ENCODE data around the gene PC. TPM values are rescaled to one million over a fixed set of nuclear protein-coding genes. Genes with fewer than 3 reads are reported as not detected.

The PC gene
- total and polyA plus RNA-seq, 2 donors (not counting 3 experiments of a cell fraction or from before 2014, with no cell fraction given): 5.5 to 17.5 TPM

- CTCF ChIA-PET: no interaction called here
- Histone ChIP-seq H3K4me3 (replicated peaks in 1 of 3; ENCODE audit: insufficient read depth in 1 of 3, low read depth in 1 of 3, low read length in 3 of 3) (no peak overlapping the region), H3K36me3 (ENCODE audit: control insufficient read depth in 2 of 2, extremely low read depth in 1 of 2, insufficient read depth in 2 of 2, low read length in 2 of 2) (peaks cover 0 to 1% of the 10 kb centered on the region in 2 experiments), H3K79me2 (ENCODE audit: control insufficient read depth, insufficient read depth, low read length) (no peaks in the 10 kb centered on the region), H3K27me3 (ENCODE audit: control insufficient read depth in 2 of 2, insufficient read depth in 2 of 2, low read length in 2 of 2) (no peaks in the 10 kb centered on the region), H4K20me1 (replicated peaks; ENCODE audit: control insufficient read depth, extremely low read depth, insufficient read depth, low read length) (no peaks in the 10 kb centered on the region), H2AFZ (ENCODE audit: low read depth, low read length) (no peak overlapping the region), H3K4me2 (ENCODE audit: insufficient read depth, low read length) (no peak overlapping the region), H3K4me1 (ENCODE audit: control insufficient read depth, extremely low read depth, insufficient read depth, low read length) (no peaks in the 10 kb centered on the region), H3K27ac (ENCODE audit: insufficient read depth, low read depth, low read length) (no peak overlapping the region), H3K9ac (replicated peaks; ENCODE audit: extremely low read depth, insufficient read depth, low read length) (no peak overlapping the region), H3K9me3 (replicated peaks; ENCODE audit: control insufficient read depth, insufficient read depth, low read length) (no peaks in the 10 kb centered on the region), H3K9me1 (replicated peaks; ENCODE audit: control insufficient read depth, extremely low read depth, insufficient read depth, low read length) (no peaks in the 10 kb centered on the region)
- BruUV-seq (replicated peaks): no TSS peak
- POLR2A ChIA-PET: no interaction called here
- FAIRE-seq: no peak
- intact Hi-C loops (cut with micrococcal nuclease) (no loop called here), dilution Hi-C loops (cut with MboI; ENCODE audit: extremely low pct_ligation_motif_present, low sequenced_read_pairs) (no loop called here)
- DNase-seq (ENCODE audit: low read depth, low spot score): no peak
- TF ChIP-seq CTCF (IDR thresholded peaks at IDR 0.05; ENCODE audit: extremely low read depth in 1 of 2, insufficient read depth in 1 of 2, low read depth in 1 of 2, low read length in 2 of 2) (no peak), POLR2AphosphoS5 (IDR thresholded peaks at IDR 0.05; ENCODE audit: insufficient read depth, low read depth, low read length) (no peak), GATA2 (IDR thresholded peaks at IDR 0.05; ENCODE audit: insufficient read depth, insufficient read length, low read depth, low read length) (no peak), EZH2 (IDR thresholded peaks at IDR 0.05; ENCODE audit: borderline replicate concordance, low read depth, low read length, severe bottlenecking) (no peak), POLR2A (IDR thresholded peaks at IDR 0.05; ENCODE audit: low read depth, low read length) (no peak), JUN (IDR thresholded peaks at IDR 0.05; ENCODE audit: borderline replicate concordance, insufficient read depth, insufficient read length, low read depth) (no peak), MAX (IDR thresholded peaks at IDR 0.05; ENCODE audit: insufficient read depth, insufficient read length) (no peak)
Observed at GRCh38 chr11:66823700-66824099, 134.5 kb downstream of the PC start.

All from endothelial cell of umbilical vein (primary cell).